Liver (tissue), 9 donors: Measurements from ENCODE around the gene NIT1. TPM values are rescaled to one million over a fixed set of nuclear protein-coding genes. Genes with fewer than 3 reads are reported as not detected.

Source experiments
- DNase-seq: peaks from one replicate; pipeline ENCODE4 v3.0.0-alpha.2; 2017; ENCODE audit warnings: low spot score
- H3K27ac ChIP-seq, 2 donors: one replicate each; pipeline ENCODE4 v1.7.0; 2013; ENCODE audit warnings: inconsistent platforms in 2 of 2, low read length in 2 of 2, control low read depth in 1 of 2, low read depth in 1 of 2, mild to moderate bottlenecking in 1 of 2
- H3K27me3 ChIP-seq, 4 donors: one replicate each; pipeline versions ENCODE4 v1.6.1 to v1.7.0; 2013; ENCODE audit warnings: low read length in 3 of 4, inconsistent platforms in 1 of 4, mild to moderate bottlenecking in 1 of 4, moderate library complexity in 1 of 4; ENCODE audit not compliant: control insufficient read depth in 4 of 4, insufficient read depth in 4 of 4
- H3K36me3 ChIP-seq, 4 donors: one replicate each; pipeline versions ENCODE4 v1.6.1 to v1.7.0; 2013; ENCODE audit warnings: low read length in 3 of 4, mild to moderate bottlenecking in 3 of 4, low read depth in 1 of 4, moderate library complexity in 1 of 4; ENCODE audit not compliant: control insufficient read depth in 4 of 4, insufficient read depth in 3 of 4
- H3K4me1 ChIP-seq, 4 donors: one replicate each; pipeline versions ENCODE4 v1.6.1 to v1.7.0; 2013; ENCODE audit warnings: low read length in 3 of 4, mild to moderate bottlenecking in 3 of 4, moderate library complexity in 1 of 4; ENCODE audit not compliant: control insufficient read depth in 4 of 4, insufficient read depth in 4 of 4
- H3K4me3 ChIP-seq, 3 donors: one replicate each; pipeline versions ENCODE4 v1.6.1 to v1.7.0; 2013; ENCODE audit warnings: low read length in 3 of 3, control low read depth in 1 of 3, low read depth in 1 of 3, mild to moderate bottlenecking in 1 of 3
- H3K9ac ChIP-seq, 2 donors: one replicate each; pipeline ENCODE4 v1.7.0; 2013; ENCODE audit warnings: low read length in 2 of 2, mild to moderate bottlenecking in 2 of 2, moderate library complexity in 2 of 2, control low read depth in 1 of 2, low read depth in 1 of 2
- H3K9me3 ChIP-seq, 4 donors: one replicate each; pipeline versions ENCODE4 v1.6.1 to v1.7.0; 2013; ENCODE audit warnings: low read length in 3 of 4; ENCODE audit not compliant: control insufficient read depth in 4 of 4
- ATF3 ChIP-seq: IDR thresholded peaks from 2 replicates; pipeline ENCODE4 v1.6.1; 2016; ENCODE audit warnings: antibody characterized with exemption
- CTCF ChIP-seq: fragments of 150-350 bp; IDR thresholded peaks from 2 replicates; pipeline ENCODE4 v1.5.1; 2017; ENCODE audit warnings: improper control_type of control experiment, low read depth, low read length; ENCODE audit not compliant: missing input control
- FOXA2 ChIP-seq: IDR thresholded peaks from 2 replicates; pipeline ENCODE4 v1.6.1; 2016; ENCODE audit warnings: antibody characterized with exemption
- JUND ChIP-seq, 2 donors: IDR thresholded peaks; 2 replicates each; pipeline ENCODE4 v1.6.1; 2016; ENCODE audit warnings: antibody characterized with exemption in 2 of 2
- NR2F2 ChIP-seq: IDR thresholded peaks from 2 replicates; pipeline ENCODE4 v1.6.1; 2016; ENCODE audit warnings: antibody characterized with exemption
- RAD21 ChIP-seq, 2 donors: IDR thresholded peaks; 2 replicates each; pipeline ENCODE4 v1.6.1; 2016; ENCODE audit warnings: antibody characterized with exemption in 2 of 2, mild to moderate bottlenecking in 2 of 2
- REST ChIP-seq: IDR thresholded peaks from 2 replicates; pipeline ENCODE4 v1.6.1; 2016; ENCODE audit warnings: antibody characterized with exemption, mild to moderate bottlenecking
- RXRA ChIP-seq, 2 donors: IDR thresholded peaks; 2 replicates each; pipeline ENCODE4 v1.6.1; 2017 to 2018; ENCODE audit warnings: antibody characterized with exemption in 2 of 2, mild to moderate bottlenecking in 1 of 2
- SP1 ChIP-seq: IDR thresholded peaks from 2 replicates; pipeline ENCODE4 v1.6.1; 2018; ENCODE audit warnings: antibody characterized with exemption, mild to moderate bottlenecking
- TAF1 ChIP-seq: conservative IDR thresholded peaks from 2 replicates; pipeline ENCODE4 v1.6.1; 2016; ENCODE audit warnings: antibody characterized with exemption, mild to moderate bottlenecking
- YY1 ChIP-seq: IDR thresholded peaks from 2 replicates; pipeline ENCODE4 v1.6.1; 2016; ENCODE audit warnings: antibody characterized with exemption, mild to moderate bottlenecking
- WGBS: extraction: QIAGEN DNeasy Blood & Tissue Kit; methylation state at CpG from one replicate; pipeline ENCODE4 v1.1.7; 2013; 5-methylcytosine and 5-hydroxymethylcytosine counted together
- polyA plus RNA-seq, 2 donors: library from polyadenylated mRNA; stranded (reverse) in 1 of 2; unstranded in 1 of 2; fragments of 200-250 nt in 1 of 2; fragments of >200 nt in 1 of 2; fragmentation: Nextera tagmentation in 1 of 2; extraction: Ambion mirVana in 1 of 2; gene quantifications; one replicate each; pipeline versions ENCODE4 v1.2.1 to v1.2.3, GENCODE V29; 2013 to 2015
- total RNA-seq, 2 donors: library from RNA; depleted of rRNA; stranded (reverse); fragments of >200 nt; gene quantifications; one replicate each; pipeline ENCODE4 v1.2.3, GENCODE V29; 2014
- TF ChIP-seq, protein P1 (sequence below): IDR thresholded peaks from 2 replicates; pipeline ENCODE4 v1.6.1; 2016; ENCODE audit warnings: antibody characterized with exemption
- TF ChIP-seq, protein P2 (sequence below): IDR thresholded peaks from 2 replicates; pipeline ENCODE4 v1.6.1; 2016; ENCODE audit warnings: antibody characterized with exemption
- donor health status: healthy.
- donor health status: healthy.
- donor health status: healthy.
- donor health status: healthy.
- donor health status: healthy.

Gene NIT1
- total and polyA plus RNA-seq, 4 donors, result 17.8 to 45.8 (median 39.3) TPM

- Histone ChIP-seq H3K36me3 (no peaks in the 10 kb centered on the region), H3K27me3 (no peaks in the 10 kb centered on the region), H3K4me3 (no peak overlapping the region), H3K9ac (no peak overlapping the region), H3K9me3 (no peaks in the 10 kb centered on the region), H3K4me1 (no peaks in the 10 kb centered on the region), H3K27ac (no peak overlapping the region)
- WGBS, result 83% methylated on average over 7 of the region's 7 CpGs
- DNase-seq, result no peak
- TF ChIP-seq, protein P1, sequence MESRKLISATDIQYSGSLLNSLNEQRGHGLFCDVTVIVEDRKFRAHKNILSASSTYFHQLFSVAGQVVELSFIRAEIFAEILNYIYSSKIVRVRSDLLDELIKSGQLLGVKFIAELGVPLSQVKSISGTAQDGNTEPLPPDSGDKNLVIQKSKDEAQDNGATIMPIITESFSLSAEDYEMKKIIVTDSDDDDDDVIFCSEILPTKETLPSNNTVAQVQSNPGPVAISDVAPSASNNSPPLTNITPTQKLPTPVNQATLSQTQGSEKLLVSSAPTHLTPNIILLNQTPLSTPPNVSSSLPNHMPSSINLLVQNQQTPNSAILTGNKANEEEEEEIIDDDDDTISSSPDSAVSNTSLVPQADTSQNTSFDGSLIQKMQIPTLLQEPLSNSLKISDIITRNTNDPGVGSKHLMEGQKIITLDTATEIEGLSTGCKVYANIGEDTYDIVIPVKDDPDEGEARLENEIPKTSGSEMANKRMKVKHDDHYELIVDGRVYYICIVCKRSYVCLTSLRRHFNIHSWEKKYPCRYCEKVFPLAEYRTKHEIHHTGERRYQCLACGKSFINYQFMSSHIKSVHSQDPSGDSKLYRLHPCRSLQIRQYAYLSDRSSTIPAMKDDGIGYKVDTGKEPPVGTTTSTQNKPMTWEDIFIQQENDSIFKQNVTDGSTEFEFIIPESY, result no peak
- no peak for TF ChIP-seq RAD21 (IDR thresholded peaks at IDR 0.05)
- TF ChIP-seq RXRA (IDR thresholded peaks at IDR 0.05), result no peak
- TF ChIP-seq, protein P2, sequence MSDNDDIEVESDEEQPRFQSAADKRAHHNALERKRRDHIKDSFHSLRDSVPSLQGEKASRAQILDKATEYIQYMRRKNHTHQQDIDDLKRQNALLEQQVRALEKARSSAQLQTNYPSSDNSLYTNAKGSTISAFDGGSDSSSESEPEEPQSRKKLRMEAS, result no peak
- no peak for TF ChIP-seq FOXA2
- TF ChIP-seq JUND (IDR thresholded peaks at IDR 0.05), result no peak
- no peak for TF ChIP-seq ATF3
- TF ChIP-seq TAF1, result no peak
- no peak for TF ChIP-seq CTCF
- no peak for TF ChIP-seq YY1
These were observed 44.3 kb upstream of the NIT1 start for GRCh38 chr1:161073474-161074121.

DNA sequence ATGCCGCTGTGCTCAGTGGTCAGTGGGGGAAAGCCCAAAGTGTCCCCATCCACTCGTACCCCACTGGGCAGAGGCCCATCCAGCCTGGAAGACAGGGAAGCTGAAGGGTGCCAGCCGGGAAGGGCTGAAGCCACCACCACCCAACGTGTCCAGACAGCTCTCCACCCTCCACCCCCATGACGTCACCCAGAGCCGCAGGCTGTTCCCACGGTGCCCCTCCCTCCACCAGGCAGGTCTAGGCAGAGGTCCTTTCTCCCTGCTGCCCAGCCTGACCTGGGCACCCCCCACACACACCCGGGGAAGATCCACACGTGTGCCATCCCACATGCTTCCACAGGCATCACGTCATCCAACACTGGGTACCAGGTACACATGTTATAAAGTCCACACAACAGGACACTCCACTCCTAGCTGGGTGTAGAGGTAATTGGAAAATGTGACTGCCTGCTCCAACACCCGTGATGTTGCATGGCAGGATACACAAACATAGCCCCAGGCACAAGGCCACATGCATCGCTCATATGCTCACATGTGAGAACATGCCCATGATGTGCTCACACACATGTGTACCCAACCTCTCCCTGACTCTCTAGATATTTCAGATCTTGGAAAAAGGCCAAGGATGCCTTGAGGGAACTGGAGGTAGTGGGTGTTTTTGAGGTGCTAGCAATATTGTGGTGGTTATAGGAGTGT is 43.1 kb upstream of the NIT1 start:
- WGBS, result 89% methylated on average over 12 of the region's 12 CpGs
- Histone ChIP-seq H3K4me1 (no peaks in the 10 kb centered on the region), H3K9me3 (no peaks in the 10 kb centered on the region), H3K36me3 (no peaks in the 10 kb centered on the region), H3K4me3 (no peak overlapping the region), H3K27ac (no peak overlapping the region), H3K27me3 (no peaks in the 10 kb centered on the region), H3K9ac (no peak overlapping the region)
- DNase-seq, result no peak
- TF ChIP-seq SP1, result no peak
- TF ChIP-seq RAD21 (IDR thresholded peaks at IDR 0.05), result no peak
- TF ChIP-seq REST, result no peak
- TF ChIP-seq, protein P1, result no peak
- TF ChIP-seq TAF1, result no peak
- TF ChIP-seq, protein P2, result no peak
- TF ChIP-seq NR2F2, result no peak
- no peak for TF ChIP-seq RXRA (IDR thresholded peaks at IDR 0.05)
